D341Med (cell line): ENCODE results near the gene KDM2B.
"Not testable (repeated sequence)": the region's sequence is repeated elsewhere in the genome, so short reads cannot be mapped to it uniquely, and the experiment has no call there.

Experiments
- DNase-seq: peaks from one replicate; pipeline ENCODE4 v3.0.0; 2012; ENCODE audit warnings: low spot score

Gene KDM2B

GRCh38 chr12:121499929-121500793 is 80.7 kb downstream of the KDM2B start:
- DNase-seq: peak; percentile 93

- no peak for DNase-seq
Observed at GRCh38 chr12:121495746-121496145, 85.1 kb downstream of the KDM2B start.

- DNase-seq: peak; percentile 75
Observed at GRCh38 chr12:121494093-121494787, 86.6 kb downstream of the KDM2B start.

GRCh38 chr12:121490401-121491281 is 90.2 kb downstream of the KDM2B start:
- DNase-seq: no peak

- no peak for DNase-seq
Observed at GRCh38 chr12:121489874-121490273, 90.9 kb downstream of the KDM2B start.

- no peak for DNase-seq
Observed at GRCh38 chr12:121484967-121485366, 95.9 kb downstream of the KDM2B start.

- DNase-seq: not testable (repeated sequence)
Observed at GRCh38 chr12:121484564-121484963, 96.3 kb downstream of the KDM2B start.

GRCh38 chr12:121483949-121484348 is 96.9 kb downstream of the KDM2B start:
- no peak for DNase-seq

GRCh38 chr12:121476477-121476876 is 104.3 kb downstream of the KDM2B start:
- DNase-seq: no peak

GRCh38 chr12:121475279-121475678 is 105.5 kb downstream of the KDM2B start:
- DNase-seq: no peak

- DNase-seq: no peak
Observed at GRCh38 chr12:121472150-121472905, 108.5 kb downstream of the KDM2B start.

GRCh38 chr12:121470751-121471150 is 110.1 kb downstream of the KDM2B start:
- DNase-seq: no peak

- DNase-seq: no peak
Observed at GRCh38 chr12:121468499-121468801, 112.4 kb downstream of the KDM2B start.

GRCh38 chr12:121467638-121468498 is 113.0 kb downstream of the KDM2B start:
- DNase-seq: no peak

GRCh38 chr12:121466794-121467637 is 113.8 kb downstream of the KDM2B start:
- DNase-seq: peak; percentile 99

- DNase-seq: peak; percentile 78
Observed at GRCh38 chr12:121465921-121466793, 114.7 kb downstream of the KDM2B start.

GRCh38 chr12:121464331-121464730 is 116.5 kb downstream of the KDM2B start:
- DNase-seq: no peak

GRCh38 chr12:121461048-121461447 is 119.8 kb downstream of the KDM2B start:
- no peak for DNase-seq

- DNase-seq: peak; percentile 24
Observed at GRCh38 chr12:121456551-121456950, 124.3 kb downstream of the KDM2B start.
